Fibroblast of skin of left quadriceps (primary cell): ENCODE measurements around the gene RYK.
"Not testable (repeated sequence)": the region's sequence is repeated elsewhere in the genome, so short reads cannot be mapped to it uniquely, and the experiment has no call there.

Source experiments
- DNase-seq, 2 experiments: peaks; one replicate each; pipeline ENCODE4 v3.0.0-alpha.2; 2013; ENCODE audit warnings: low read depth in 2 of 2

RYK gene

GRCh38 chr3:134250717-134251220 is at the start of gene RYK:
TSS of gene RYK (minus strand) at chr3:134250859. CDS start at chr3:134250654, 205 bp downstream.
- DNase-seq, result peak; percentile 39 to 40

- no peak for DNase-seq
Observed at GRCh38 chr3:134299888-134300206, 49.2 kb upstream of the RYK start.

- no peak for DNase-seq
Observed at GRCh38 chr3:134299185-134299887, 48.7 kb upstream of the RYK start.

- no peak for DNase-seq
Observed at GRCh38 chr3:134298249-134298648, 47.6 kb upstream of the RYK start.

- DNase-seq, result no peak
Observed at GRCh38 chr3:134296616-134297015, 46.0 kb upstream of the RYK start.

GRCh38 chr3:134295930-134296329 is 45.3 kb upstream of the RYK start:
- no peak for DNase-seq

GRCh38 chr3:134294302-134295280 is 43.9 kb upstream of the RYK start:
- DNase-seq, result no peak

GRCh38 chr3:134291319-134292254 is 40.9 kb upstream of the RYK start:
- DNase-seq, result peak in 1 of 2 experiments; percentile 52

- no peak for DNase-seq
Observed at GRCh38 chr3:134287512-134287911, 36.9 kb upstream of the RYK start.

- no peak for DNase-seq
Observed at GRCh38 chr3:134284438-134284837, 33.8 kb upstream of the RYK start.

GRCh38 chr3:134282659-134283047 is 32.0 kb upstream of the RYK start:
- DNase-seq, result no peak

GRCh38 chr3:134281912-134282658 is 31.4 kb upstream of the RYK start:
- no peak for DNase-seq

- DNase-seq, result no peak
Observed at GRCh38 chr3:134279466-134279865, 28.8 kb upstream of the RYK start.

- no peak for DNase-seq
Observed at GRCh38 chr3:134277066-134277660, 26.5 kb upstream of the RYK start.

GRCh38 chr3:134276086-134276485 is 25.4 kb upstream of the RYK start:
- DNase-seq, result no peak

GRCh38 chr3:134275110-134275509 is 24.5 kb upstream of the RYK start:
- DNase-seq, result not testable (repeated sequence)

GRCh38 chr3:134274571-134274970 is 23.9 kb upstream of the RYK start:
- no peak for DNase-seq

- DNase-seq, result no peak
Observed at GRCh38 chr3:134267996-134268395, 17.3 kb upstream of the RYK start.

GRCh38 chr3:134260987-134261386 is 10.3 kb upstream of the RYK start:
- DNase-seq, result no peak

GRCh38 chr3:134258761-134259347 is 8.2 kb upstream of the RYK start:
- no peak for DNase-seq
